GM18499 (cell line): ENCODE measurements around the gene PCOLCE2.
"Not testable (repeated sequence)": the region's sequence is repeated elsewhere in the genome, so short reads cannot be mapped to it uniquely, and the experiment has no call there.

Experiments
- ATAC-seq: cut with Tn5 transposase; IDR thresholded peaks from one replicate; pipeline ENCODE4 v1.9.1; 2021; ENCODE audit warnings: moderate number of reproducible peaks; ENCODE audit not compliant: insufficient read depth, unreplicated experiment

The PCOLCE2 gene

DNA sequence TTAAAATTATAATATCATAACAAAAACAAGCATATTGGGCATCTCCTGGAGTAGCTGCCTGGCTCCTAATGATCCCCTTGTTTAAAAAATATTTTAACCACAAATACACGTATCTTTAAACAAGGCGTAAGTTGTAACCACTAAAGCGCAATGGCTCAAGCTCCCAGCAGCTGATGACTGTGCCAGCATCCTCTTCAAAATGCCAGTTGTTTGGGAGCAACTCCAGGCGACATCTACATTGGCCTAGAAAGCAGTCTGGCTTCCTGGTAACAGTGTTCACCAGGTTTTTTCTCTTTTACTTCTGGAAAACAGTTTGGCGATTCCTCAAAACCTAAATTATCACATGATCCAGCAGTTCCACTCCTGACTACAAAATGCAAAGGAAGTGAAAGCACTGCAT is 13.8 kb downstream of the PCOLCE2 start:
- ATAC-seq: no peak

DNA sequence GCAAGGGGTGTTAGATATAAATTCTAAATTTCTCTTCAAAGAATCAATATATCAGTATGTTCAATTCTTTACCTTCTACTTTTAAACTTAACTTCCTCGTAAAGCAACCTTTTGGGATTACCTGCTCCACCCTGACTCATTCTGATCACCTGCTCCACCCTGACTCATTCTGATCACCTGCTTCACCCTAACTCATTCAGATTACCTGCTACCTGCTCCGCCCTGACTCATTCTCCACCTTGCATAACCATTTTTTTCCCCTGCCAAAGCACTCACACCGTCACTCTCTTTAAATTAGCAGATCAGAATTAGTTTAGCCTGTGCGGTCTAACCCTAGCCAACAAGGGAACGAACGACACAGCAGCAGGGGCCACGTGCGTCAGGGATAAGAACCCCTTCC is 20.5 kb downstream of the PCOLCE2 start:
- ATAC-seq: not testable (repeated sequence)

DNA sequence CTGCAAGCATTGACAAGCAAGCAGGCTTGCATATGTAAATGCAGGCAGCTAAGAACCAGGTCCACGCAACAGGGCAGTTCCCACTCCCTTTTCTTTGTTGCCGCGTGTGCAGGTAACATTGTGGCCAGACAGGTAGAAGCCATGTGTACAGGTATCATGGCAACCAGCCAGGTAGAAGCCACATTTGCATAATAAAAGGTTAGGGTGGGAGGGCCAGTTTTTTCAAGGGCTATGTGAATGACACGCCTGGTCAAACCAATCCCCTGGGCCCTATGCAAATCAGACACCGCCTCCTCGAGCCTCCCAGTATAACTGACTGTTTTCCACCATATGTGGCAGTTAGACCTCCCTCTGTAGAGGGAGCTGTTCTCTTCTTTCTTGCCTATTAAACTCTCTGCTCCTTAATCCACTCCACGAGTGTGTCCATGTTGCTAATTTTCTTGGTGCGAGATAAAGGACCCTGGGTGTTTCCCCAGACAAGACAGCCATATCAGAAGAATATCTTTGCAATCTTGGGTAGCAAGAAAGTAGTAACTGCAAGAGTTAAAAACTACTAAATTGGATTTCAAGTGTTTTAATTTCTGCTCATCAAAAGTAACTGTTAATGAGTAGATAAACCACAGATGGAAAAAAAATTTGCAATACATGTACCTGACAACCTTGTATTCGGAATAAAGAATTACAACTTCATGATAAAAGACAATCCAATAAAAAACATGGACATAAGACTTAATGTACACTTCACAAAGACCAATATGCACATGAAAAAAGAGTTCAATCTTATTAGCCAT is 21.8 kb downstream of the PCOLCE2 start:
- no peak for ATAC-seq

DNA sequence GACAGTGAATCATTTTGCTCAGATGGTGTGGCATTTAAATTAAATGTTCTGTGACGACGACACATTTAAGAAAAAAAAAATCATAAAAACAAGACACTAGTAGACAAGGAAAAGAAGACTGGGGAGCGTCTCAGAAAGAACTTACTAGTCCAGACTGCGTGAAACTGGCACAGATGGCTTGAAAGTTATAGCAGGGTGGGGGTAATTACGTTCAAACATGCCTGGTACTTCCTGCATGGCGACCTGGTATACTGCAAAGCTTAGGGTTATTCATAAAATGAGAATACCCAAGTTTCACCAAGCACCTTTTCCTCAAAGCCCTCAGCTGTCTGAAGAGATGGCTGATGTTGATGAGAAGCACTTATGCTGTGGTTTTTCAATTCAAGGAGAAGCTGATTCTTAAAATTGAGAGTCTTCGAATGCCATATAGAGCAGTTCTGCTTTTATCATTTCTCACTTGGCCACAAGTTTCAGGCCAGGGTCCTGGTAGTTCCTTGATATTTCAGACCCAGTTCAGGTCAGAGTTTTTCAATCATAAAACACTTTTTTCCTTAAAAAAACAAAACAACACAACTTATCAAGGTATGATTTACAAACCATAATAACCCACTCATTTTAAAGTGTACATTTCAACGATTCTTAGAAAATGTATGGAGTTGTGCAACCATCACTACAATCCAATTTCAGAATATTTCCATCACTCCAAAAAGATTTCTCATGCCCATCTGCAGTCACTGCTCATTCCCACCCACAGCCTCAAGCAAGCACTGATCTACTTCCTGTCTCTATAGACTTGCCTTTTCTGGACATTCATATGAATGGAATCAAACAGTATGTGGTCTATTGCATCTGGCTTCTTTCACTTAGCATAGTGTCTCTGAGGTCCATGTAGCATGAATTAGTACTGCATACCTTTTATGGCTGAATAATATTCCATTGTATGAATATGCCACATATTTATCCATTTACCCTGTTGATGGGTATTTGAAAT is 24.7 kb downstream of the PCOLCE2 start:
- ATAC-seq: no peak

DNA sequence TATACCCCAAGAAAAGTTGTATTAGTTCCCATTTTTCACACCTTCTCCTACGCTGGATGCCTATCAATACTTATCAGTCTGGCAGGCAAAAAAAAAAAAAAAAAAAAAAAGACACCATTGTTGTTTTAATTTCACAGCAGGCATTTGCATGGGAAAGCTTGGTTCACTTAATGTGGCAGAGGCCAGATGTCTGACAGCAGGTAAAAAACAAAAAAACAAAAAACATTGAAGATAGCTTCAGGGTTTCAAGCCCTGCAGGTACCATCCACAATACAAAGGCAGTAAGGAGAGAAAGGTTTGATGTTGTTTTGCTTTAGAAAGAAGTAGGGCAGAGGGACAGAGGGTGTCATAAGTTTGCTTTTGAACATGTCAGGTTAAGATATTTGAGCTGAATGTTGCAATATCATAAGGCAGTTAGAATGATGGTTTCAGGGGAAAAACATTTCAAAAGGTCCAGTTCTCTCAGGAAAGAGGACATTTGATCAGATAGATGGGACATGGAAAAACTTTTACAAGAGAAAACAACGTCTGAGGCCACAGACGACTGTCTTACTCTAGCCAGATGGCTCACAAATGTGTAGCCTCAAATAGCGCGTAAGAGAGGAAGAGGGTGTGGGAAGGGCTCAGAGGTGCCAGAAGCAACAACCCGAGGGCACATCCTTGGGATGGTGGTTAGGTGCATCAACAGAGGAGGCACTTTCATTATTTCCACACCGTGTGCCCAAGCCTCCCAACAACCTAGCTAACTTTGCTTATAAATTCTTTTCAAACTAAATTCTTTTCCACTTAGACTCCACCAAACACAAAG is 25.7 kb downstream of the PCOLCE2 start:
- no peak for ATAC-seq

DNA sequence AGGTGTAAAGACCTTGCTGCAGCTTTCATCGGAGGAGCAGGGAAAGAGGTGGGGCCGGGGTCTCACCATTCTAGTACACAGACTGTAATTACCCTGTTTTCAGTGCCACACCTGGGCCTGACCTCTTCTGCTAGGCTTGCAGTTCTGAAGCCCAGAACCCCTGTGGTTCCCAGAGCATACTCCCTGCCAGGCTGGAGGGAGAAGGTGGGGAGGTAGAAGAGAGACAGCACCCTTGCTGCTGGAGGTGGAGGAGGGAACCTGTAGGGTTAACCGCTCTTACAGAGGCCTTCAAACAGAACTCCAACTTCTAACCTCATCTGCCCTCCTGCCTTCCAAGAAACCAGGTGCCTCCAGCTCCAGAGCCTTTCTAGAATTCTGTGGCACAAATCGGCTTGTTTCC is 27.0 kb downstream of the PCOLCE2 start:
- no peak for ATAC-seq

DNA sequence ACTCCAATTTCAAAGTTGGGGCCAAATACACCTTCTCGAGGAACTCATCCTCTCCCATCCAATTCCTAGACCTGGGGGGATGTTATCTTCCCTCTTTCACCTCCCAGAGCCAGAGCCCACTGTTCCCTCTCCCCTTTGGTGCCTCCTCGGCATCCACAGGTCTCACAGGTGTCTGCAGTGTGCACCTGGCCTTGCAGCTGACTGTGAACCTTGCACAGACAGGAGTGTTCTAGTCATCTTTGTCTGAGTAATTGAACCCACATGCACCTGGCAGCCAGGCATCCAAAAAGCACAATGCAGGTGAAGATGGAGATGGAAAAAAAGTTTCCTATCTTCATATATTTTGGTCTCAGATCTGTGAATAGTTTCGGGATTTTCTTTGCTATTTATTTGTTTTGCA is 30.8 kb downstream of the PCOLCE2 start:
- no peak for ATAC-seq

DNA sequence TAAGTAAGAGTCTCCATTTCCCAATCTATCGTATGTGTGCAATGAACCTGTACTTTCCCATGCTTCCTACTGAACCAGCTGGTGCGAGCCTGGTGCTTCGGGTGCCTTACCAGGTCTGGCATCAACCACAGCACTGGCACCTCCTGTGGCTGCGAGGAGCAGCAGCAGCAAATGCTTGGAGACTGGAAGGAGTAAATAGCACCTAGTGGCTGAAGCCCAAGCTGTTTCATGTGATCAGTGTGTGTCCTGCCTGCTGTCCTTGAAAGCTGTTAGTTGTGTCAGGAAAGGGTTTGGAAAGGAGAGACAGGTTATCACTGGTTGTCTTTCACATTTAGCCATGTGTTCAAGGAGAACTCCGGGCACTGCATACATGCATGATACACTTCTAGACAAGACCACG is 31.8 kb downstream of the PCOLCE2 start:
- ATAC-seq: no peak

DNA sequence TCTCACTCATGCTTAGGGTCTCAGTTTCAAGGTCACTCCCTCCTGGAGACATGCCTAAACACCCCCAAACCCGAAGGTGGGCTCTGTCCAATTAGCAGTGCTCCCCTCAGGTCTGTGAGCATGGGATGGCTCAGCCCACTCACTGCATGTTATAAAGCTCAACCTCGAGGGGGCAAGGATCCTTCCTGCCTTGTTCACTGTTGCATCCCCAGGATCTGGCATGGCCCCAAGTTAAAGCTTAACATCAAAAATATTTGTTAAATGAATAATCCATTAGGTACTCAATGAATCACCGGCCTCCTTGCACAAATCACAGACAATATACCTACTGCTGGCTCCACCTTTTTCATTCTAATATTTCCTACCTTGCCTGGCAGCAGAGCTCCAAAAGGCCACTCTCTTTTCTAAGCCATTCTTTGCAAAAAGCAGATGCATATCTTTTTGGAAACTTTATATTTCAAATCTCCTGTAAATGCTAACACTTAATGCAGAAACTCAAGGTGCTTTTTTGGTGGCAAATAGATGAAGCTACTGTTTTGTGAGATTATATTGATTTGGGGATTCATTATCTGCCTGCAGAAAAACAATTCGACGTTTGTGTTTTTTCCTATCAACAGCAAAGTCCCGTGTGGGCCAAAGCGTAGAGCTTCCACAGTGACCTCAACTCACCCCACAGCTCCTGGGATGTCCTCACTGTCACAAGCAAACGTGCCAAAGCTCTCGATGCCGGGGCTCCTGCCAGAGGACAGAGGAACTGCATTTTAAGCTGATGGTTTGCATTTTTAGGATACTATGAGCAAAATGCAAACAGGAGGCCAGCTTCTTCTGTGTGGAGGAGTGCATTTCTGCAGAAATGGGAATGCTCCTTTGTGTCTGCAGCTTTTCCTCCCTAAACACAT is 35.4 kb downstream of the PCOLCE2 start:
- ATAC-seq: no peak

DNA sequence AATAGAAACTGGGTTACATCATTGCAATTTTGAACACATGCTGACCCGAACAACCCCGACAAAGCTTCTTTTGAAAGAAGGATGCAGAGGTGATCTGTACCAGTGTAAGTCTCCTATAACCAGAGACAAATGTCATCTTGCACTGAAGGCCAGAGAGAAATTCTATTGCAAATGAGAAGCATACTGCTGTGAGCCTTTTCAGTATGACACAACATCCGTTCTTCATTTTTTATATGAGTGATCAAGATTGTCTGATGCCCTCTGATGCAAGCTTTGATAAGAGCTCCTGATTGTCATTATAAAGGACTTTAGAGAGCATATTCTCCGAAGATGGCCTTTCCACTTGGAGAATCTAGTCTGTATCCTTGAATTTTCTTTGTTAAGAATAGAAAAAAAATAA is 36.9 kb downstream of the PCOLCE2 start:
- ATAC-seq: no peak

DNA sequence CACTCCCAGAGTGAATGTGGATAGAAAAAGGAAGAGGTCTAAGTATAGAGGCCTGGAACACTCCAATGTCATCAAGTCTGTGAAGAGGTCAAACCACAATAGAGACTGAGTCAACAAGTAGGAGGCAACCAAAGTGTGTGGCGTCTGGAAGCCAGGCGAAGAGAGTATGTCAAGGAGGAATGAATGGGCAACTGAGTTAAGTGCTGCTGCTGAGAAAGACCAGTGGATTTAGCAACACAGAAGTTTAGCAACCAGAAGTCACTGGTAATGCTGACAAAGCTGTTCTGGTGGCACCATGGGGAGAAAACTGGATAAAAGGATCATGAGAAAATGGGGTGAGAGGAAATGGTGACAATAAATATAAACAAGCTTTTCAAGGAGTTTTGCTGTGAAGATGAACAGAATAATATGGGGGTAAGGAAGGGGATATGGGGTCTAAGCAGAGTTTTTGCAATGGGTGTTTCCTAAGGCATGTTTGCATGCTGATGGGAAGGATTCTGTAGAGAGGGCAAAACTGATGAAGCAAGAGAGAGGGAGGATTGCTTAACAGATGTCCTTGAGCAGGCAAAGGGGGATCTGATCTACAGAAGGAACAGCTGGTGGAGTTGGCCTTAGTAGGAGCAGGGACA is 38.4 kb downstream of the PCOLCE2 start:
- ATAC-seq: no peak

DNA sequence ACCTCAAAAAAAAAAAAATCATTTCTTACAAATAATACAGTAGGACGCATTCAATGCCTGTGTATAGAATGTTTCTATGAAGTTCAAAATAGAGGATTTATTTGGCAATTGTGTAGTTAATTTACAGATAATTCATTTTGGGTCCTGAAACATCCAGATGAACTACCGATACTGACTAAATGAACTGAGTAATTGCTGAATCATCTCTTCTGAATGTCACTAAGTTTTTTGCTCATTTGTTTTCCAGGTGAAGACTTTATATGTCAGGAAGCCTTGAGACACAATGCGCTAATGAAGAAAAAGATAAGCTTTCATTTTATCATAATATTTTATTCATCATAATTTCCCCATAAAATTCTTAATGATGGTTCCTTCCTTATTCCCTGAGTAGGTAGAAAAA is 39.7 kb downstream of the PCOLCE2 start:
- no peak for ATAC-seq

DNA sequence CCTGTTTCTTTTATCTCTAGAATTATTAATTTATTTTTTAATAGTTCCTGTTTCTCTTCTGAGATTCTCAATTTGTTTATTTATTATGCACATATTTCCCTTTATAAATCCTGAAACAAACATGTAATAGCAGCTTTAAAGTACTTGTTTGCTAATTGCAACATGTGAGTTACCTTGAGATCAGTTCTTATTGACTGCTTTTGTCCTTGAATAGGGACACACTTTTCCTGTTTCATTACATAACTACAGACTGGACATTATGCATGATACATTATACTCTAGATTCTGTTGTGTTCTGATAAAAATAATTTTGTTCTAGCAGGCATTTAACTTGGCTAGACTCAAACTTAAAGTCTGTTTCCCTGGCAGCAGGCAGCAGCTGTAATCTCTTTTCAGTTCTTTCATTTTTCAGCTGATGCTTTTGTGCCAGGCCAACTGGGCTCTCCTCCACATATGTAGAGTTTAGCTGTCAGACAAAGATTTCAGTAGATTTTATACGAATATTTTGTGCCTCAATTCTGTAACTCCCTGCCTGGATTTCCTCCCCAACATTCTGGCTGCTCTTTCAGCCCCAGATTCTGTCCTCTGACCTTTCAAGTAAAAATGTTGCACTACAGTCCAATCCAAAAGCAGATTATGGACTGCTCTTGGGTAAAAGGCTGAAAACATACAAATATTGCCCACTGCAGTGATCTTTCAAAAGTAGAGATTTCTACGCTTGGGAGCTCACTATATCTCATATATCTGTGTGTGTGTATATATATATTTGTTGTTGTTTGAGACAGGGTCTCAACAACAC is 41.9 kb downstream of the PCOLCE2 start:
- no peak for ATAC-seq

DNA sequence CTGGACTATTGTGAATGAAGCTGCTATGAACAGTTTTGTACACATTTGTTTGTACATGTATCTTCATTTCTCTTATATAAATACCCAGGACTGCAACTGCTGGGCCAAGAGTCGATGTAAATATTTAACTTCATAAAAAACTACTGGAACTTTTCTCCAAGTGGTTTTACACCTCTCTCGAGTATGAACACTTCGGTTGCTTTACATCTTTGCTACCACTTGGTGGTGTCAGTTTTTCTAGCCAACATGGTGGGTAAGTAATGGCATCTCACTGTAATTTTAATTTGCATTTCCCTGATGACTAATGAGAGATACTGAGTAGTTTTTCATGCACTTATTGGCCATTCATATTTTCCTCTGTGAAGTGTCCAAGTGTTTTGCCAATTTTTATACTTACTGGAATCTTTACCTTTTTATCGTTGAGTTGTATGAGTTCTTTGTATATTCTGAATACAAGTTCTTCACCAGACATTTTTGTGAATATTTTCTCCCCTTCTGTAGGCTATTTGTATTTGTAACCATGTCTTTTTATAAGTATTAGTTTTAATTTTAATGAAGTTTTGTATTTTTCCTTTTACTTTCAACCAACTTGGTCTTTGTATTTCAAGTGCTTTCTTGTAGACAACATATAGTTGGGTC is 44.4 kb downstream of the PCOLCE2 start:
- ATAC-seq: no peak

DNA sequence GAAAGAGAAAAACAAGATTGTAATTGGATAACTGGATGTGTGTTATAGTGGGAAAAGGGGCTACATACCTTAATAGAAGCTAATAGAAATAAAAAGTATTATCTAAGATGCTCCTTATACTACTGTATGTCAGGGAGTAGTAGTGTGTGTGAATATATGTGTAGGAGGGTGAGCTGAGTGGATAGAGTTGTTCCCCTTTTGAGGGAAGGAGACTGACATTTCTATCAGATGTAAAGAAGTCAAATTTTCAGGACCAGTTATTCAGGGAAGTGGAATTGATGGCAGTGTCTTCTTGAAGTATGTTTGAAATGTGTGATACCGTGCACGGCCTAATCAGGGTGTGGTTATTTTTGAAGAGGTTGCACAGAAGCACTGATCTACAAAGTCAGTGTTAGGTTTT is 49.1 kb downstream of the PCOLCE2 start:
- no peak for ATAC-seq

DNA sequence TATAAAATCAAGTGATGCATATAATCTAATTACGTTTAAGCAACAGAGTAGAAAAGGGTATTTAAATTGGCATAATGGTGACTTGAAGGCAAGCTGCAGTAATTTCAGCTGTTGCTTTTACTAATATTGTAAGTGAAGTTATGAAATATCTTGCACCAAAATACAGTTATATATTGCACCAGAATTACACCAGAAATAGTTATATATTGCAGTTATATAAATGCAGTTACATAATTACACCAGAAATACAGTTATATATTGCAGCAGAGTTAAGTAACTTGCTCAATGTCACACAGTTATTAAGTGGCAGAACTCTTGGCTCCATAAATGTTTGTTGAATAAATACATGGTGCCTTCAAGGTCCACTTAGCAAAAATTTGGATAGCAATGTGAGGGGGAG is 51.4 kb downstream of the PCOLCE2 start:
- ATAC-seq: no peak

DNA sequence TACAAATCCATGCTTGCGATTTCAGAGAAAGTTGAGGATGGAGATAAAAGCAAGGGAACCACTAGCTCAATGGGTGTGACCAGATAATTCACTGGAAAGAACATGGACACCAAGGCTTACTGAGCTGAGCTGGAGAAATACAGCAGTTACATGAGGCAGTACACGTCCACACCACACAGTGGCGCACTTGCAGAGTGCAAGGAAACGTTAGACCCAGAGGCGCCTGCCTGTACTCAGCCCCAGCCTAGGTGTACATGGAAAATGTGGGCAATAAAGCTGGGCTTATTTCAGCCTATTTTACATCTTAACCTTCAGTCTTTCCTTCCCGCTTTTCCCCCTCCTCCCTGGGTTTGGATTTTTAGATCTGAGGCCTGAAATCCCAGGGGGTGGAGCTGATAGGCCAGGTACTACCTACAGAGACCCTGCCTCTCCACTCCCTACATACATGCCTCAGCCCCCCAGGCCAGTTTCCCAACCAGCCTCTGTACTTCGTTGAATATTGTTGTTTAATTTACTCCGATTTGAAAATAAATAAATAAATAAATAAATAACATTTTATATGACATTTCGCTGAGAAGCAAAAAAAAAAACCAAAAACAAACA is 60.1 kb downstream of the PCOLCE2 start:
- peak; percentile 84 for ATAC-seq
